DMS 273 (cell line): Measurements from ENCODE around the gene DHRS4L2.
"Not testable (repeated sequence)": the region's sequence is repeated elsewhere in the genome, so short reads cannot be mapped to it uniquely, and the experiment has no call there.

Experiments used
- DNase-seq: peaks from one replicate; lab custom pipeline; 2025; ENCODE audit not compliant: unreplicated experiment; lab: John Stamatoyannopoulos, UW

The DHRS4L2 gene

DNA sequence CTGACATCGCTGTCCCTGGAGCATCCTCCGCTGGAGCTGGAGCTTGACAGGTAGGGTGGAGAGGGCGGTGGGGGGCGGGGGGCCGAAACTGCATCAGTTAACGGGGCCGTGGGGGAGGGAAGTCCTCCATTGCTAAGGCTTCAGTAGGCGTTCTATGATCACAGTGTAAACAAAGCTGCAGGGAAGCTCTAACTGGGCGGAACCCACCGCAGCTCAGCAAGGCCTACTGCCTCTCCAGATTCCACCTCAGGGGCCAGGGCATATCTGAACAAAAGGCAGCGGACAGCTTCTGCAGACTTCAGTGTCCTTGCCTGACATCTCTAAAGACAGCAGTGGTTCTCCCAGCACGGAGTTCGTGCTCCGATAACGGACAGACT, 18.5 kb upstream of the DHRS4L2 start:
- DNase-seq = not testable (repeated sequence)

DNA sequence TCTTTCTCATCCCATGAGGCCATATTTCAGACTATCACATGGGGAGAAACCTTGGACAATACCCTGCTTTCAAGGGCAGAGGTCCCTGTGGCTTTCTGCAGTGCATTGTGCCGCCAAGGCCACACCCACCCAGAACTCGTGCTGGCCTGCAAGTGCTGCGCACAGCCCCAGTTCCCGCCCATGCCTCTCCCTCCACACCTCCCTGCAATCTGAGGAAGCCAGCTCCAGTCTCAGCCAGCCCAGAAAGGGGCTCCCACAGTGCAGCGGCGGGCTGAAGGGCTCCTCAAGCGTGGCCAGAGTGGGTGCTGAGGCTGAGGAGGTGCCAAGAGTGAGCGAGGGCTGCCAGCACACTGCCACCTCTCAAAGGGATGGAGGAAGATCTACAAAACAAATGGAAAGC, 15.6 kb upstream of the DHRS4L2 start:
- not testable (repeated sequence) for DNase-seq

DNA sequence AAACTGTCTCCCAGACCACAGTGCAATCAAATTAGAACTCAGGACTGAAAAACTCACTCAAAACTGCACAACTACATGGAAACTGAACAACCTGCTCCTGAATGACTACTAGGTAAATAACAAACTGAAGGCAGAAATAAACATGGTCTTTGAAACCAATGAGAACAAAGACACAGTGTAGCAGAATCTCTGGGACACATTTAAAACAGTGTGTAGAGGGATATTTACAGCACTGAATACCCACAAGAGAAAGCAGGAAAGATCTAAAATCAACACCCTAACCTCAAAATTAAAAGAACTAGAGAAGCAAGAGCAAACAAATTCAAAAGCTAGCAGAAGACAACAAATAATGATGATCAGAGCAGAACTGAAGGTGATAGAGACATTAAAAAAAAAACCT, 14.7 kb upstream of the DHRS4L2 start:
- not testable (repeated sequence) for DNase-seq

DNA sequence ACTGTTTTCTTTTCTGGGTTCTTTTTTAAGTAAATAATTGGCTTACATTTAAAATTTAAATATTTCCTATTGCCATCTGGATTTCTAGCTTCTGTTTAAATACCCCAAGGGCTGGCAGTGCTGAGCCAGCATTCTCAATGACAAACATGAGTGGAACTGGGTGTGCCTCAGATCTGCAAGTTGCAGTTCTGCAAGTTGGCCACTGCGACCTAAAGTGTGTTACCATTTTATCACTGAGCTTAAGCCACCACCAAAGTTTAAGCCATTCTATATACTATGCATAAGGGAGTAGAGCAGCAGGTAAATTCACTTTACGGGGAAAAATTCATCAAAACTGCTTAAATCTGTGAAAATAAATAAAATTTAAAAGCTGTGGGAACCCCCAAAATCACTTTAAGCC, 11.5 kb upstream of the DHRS4L2 start:
- peak; percentile 26 for DNase-seq

DNA sequence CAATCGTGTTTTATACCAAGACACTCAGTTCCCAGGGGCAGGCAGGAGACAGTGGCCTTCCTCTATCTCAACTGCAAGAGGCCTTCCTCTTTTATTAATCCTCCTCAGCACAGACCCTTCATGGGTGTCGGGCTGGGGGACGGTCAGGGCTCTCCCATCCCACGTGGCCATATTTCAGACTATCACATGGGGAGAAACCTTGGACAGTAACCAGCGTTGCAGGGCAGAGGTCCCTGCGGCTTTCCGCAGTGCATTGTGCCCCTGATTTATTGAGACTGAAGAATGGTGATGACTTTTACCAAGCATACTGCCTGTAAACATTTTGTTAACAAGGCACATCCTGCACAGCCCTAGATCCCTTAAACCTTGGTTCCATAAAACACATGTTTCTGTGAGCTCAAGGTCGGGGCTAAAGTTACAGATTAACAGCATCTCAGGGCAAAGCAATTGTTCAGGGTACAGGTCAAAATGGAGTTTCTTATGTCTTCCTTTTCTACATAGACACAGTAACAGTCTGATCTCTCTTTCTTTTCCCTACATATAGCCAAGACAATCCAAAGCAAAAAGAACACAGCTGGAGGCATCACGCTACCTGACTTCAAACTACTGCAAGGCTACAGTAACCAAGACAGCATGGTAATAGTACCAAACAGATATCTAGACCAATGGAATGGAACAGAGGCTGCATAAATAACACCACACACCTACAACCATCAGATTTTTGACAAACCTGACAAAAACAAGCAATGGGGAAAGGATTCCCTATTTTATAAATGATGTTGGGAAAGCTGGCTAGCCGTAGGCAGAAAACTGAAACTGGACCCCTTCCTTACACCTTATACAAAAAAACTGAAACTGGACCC, 6.5 kb upstream of the DHRS4L2 start:
- not testable (repeated sequence) for DNase-seq

DNA sequence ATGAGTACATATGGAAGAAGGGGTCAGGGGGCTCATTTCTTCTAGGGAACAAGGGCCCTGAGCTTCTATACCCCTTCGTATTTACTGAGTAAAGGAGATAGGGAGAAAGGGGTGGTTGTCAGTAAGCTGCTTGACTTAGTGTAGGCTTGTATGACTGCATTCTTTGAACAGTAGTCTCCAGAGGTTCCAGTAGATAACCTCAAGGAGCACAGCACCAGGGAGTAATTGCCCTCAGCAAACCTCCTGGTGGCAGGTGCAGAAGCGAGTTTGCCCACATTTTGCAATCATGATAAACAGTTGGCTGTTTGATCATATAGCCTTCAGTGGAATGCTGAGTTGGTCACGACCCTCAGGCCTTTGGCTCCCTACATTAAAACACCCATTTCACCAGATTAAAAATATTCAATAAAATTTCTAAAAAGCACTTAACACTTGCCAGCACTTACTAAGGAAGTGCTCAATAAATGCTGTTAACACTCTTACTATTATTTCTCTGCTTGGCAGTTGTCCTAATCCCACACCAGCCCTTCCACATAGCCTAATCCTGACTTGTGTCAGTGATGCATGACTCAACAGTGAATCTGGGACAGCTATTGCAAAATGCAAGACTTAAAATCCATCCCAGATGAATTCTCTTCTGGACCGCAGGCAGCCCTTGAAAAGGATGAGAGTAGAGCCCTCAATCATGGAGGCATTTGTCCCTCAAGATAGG, 3.7 kb upstream of the DHRS4L2 start:
- peak; percentile 12 for DNase-seq

DNA sequence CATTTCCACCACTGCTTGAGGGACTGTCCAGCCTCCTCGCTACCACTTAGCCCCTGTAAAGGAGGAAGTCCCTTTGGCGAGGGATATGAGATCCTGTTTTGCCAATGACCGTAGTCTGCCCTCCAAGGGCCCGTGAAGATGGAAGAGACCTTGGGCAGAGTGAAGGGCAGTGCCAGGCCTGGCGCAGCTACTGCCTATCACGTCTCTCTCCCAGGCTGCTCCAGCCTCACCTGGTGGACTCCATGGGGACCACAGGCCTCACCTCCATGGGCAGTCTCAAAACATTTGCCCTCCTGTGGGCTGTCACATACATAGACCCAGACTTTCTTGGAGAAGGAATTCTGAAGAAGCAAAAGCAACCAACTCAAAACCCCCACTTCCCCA, 514 bp upstream of the DHRS4L2 start:
- not testable (repeated sequence) for DNase-seq

DNA sequence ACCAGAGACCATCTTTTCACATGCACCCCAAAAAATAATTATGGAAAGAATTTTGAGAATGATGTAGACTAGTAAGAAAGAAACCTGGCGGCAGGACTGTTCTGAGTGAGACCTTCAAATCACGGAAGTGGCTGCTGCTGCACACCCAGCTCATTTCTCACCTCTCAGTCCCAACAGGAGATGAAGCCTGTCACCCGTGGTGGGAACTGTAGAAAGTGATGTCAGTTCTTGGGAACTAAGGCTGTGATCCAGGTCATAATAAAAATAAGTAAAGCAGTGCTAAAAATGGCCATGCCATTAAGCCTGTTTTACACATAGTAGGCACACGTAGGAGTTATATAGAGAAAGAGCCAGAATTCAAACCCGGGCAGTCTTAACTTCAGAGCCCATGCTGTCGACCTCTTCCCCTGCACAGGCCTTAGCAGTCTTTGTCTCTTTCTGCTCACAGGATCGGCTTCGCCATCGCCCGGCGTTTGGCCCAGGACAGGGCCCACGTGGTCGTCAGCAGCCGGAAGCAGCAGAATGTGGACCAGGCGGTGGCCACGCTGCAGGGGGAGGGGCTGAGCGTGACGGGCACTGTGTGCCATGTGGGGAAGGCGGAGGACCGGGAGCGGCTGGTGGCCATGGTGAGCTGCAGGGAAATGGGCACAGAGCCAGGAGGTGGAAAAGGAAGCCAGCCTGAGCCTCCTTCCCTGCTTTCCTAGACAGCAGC, 1.2 kb downstream of the DHRS4L2 start:
- DNase-seq = peak; percentile 86

DNA sequence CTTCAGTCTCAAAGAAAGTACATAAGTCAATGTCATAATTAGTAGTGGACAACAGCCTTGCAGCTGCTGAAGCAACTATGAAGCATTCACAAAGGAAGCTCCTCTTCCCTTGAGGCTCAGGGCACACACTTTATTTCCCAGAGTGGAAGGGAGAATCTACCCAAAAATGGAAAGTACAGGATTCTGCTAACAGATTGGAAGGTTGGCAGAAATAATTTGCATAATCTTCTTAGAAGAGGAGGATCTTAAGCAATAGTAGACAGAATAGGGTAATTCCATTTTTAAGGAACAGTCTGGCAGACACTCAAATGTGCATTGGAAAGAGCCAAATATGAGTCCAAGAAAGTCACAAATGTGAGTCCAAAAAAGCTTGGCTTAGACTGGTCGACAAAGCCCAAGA, 2.2 kb downstream of the DHRS4L2 start:
- not testable (repeated sequence) for DNase-seq

DNA sequence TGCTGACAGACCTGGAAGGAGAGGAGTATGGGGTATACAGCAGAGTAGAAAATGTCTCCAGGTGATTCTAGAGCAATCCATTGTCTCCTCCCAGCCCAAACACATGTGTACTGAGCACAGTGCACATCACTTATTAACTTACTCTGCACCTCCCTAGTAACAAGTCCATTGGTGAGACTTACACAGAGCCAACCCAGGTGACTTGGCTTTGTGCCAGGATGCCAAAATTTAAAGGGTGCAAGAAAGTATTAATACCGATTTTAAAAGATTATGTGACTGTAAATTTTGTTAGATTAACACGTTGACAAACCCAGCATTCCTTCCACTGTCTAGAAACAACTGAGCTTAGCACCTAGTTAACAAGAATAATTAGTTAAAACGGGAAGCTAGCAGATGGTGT, 4.3 kb downstream of the DHRS4L2 start:
- DNase-seq = not testable (repeated sequence)

DNA sequence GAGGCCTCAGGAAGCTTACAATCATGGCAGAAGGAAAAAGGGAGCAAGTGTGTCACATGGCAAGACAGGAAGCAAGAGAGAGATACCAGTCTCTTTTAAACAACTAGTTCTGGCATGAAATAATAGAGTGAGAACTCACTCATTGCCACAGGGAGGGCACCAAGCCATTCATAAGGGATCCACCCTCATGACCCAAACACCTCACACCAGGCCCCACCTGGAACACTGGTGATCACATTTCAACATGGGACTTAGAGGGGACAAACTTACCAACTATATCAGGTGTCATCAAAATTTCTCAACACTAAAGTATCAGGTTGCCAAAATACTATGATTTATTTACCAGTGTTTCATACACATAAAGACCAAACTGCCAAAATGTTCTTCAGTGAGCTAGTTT, 7.3 kb downstream of the DHRS4L2 start:
- DNase-seq = not testable (repeated sequence)

DNA sequence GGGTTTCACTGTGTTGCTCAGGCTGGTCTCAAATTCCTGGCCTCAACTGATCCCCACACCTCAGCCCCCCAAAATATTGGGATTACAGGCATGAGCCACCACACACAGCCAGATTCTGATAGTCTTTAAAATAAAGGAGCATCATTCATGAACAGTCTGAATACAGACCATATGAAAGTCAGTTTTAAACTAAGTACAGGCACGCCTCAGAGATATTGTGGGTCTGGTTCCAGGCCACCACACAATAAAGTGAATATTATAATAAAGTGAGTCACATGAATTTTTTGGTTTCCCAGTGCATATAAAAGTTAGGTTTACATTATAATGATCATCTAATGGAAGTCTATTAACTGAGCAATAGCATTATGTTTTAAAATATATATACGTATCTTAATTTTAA, 8.1 kb downstream of the DHRS4L2 start:
- not testable (repeated sequence) for DNase-seq

DNA sequence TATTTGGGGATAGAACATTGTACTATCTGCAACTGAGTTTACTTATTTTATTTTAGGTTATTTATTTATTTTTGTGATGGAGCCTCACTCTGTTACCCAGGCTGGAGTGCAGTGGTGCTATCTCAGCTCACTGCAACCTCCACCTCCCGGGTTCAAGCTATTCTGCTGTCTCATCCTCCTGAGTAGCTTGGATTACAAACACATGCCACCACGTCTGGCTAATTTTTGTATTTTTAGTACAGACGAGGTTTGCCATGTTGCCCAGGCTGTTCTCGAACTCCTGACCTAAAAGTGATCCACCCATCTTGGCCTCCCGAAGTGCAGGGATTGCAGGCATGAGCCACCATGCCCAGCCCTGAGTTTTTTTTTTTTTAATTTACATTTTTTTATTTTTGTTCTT, 10.9 kb downstream of the DHRS4L2 start:
- DNase-seq = not testable (repeated sequence)

DNA sequence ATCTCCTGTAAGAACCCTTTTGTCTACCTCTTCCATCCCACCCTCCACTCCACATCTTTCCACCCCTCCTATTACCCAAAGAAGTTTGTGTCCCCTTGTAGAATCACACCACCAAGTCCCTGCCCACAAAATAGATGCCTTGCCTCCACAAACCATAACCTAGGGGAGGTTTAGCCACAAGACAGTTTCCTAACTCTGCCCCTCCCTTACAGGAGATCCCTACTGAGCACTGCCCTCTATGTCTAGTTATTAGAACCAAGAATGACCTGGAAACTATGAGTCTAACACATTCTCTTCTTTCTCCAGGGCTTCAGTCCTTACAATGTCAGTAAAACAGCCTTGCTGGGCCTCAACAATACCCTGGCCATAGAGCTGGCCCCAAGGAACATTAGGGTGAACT, 12.3 kb downstream of the DHRS4L2 start:
- not testable (repeated sequence) for DNase-seq

DNA sequence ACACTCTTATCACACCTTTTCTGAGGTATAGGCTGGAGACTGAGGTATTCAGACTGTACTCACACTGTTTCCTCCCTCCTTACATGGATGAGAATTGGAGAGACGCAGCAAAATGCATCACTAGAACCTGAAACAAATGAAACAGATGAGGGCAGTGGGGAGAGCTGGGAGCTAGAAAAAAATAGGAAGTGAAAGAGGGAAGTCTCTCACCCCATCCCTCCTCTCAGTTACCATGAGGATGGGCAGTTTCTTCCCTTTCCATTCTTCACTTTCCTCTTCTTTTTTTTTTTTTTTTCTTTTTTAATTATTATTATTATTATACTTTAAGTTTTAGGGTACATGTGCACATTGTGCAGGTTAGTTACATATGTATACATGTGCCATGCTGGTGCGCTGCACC, 12.9 kb downstream of the DHRS4L2 start:
- DNase-seq = not testable (repeated sequence)

DNA sequence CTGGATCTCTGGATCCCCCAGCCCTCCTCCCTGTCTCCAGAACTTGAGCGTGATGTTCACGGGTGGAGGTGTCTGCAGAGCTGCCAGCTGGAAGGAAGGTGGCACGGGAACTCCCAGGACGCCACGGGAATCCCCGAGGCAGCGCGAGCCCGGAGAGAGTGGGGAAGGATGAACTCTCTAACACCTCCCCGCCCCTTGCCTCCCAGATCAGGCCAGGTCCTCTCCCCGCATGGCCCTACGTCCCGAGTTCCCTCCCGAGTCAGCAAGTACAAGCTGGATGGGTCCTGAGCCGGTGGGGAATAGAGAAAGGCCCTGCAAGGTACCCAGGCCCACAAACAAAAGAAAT, 17.7 kb downstream of the DHRS4L2 start:
- not testable (repeated sequence) for DNase-seq

DNA sequence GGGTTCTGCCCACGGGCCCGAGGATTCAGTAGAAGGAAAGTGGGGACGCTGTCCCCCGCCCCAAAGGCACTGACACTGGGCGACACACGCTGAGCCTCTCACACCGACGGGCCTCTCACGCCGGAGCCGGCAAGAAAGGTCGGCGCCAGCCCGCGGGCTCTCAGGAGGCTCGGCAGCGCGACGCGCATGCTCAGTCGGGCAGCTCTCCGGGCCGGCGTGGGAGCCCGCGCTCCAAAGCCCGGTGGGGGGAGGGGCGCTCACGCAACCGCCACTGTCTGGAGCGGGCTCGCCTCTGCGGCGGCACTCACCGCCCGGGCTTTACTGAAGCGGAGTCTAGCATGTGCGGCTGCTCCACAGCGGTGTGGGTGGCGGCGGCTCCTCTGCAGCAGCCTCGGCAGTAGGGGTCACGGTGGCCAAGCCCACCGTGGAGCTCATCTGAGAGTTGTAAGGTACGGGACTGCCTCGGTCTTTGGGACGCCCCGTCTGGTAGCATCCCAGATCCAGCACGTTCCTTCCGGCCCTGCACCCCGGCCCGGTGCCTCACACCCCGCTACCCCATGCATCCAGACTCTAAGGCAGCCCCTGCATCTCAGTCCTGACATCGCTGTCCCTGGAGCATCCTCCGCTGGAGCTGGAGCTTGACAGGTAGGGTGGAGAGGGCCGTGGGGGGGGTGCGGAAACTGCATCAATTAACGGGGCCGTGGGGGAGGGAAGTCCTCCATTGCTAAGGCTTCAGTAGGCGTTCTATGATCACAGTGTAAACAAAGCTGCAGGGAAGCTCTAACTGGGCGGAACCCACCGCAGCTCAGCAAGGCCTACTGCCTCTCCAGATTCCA, 18.3 kb downstream of the DHRS4L2 start:
- peak; percentile 61 for DNase-seq

DNA sequence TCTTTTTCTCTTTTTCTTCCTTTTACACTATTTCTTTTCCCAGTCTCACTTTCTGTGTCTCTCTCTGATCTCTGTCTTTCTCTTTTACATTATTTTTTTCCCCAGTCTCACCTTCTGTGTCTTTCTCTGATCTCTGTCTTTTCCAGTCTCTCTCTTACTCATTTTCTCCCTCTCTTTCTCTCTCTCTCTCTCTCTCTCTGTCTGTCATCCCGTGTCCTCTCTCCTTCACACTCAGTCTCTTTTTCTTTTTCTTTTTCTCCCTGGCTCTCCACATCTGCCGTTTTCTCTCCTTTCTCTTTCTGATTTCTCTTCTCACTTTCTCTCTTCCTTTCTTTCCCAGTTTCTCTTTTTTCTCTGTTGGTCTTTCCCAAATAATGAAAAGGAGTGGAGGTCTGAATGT, 22.3 kb downstream of the DHRS4L2 start:
- no peak for DNase-seq

DNA sequence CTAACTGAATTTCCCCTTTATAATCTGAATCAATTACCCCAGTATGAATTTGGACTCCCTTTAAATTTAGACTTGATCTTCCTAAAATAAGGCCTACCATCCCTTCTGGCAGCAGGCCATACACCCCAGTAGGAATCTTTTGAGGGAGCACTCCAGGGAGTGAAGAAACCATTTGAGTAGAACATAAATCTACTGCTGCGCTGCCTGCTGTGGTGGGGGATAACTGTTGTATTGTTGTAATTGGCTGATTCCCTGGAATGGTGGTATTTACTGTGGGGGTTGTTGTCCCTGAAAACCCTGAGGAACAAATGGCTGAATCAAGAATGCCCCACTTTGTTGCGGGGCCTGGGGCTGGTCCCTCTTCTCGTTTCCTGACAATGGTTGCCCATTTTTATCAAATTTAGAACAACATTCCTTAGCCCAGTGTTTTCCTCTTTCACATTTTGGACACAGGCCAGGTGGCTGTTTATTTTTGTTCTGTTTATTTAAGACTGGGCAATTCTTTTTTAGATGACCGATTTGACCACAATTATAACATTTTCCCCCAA, 24.1 kb downstream of the DHRS4L2 start:
- not testable (repeated sequence) for DNase-seq

DNA sequence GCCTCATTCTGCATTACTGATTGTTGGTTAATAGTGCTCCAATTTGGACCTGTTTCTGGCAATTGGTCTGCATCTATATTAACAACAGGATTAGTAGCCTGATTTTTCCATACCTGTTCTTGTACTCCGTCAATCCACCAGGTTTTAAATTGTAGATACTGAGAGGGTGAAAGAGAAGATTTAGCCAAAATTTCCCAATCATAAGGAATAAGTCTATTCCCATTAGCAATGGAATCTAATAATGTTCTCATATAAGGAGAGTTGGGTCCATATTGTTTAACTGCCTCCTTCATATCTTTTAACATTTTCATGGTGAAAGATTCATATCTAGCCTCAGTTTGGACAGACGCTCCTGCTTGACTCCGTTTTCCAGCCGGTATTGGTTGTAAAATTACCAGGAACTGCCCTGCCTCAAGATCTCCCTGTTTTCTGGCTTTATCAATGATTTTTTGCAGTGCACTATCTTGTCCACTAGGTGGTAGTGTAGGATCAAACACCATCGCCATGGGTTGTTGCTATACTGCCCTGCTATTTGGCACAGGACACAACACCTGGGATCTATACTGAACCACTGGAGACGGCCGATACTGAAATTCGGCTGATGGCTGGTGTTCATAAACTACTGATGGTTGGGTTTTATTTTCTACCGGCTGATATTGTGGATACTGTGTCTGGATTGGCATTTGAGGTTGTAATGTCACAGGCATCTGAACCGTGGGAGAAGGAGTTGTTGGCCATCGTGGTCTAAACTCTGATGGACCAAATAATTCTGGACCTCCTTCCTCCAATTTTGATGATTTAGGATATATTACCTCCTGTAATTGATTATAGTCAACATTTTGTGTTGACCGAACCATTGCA, 25.2 kb downstream of the DHRS4L2 start:
- peak; percentile 88 for DNase-seq
